A673 (cell line): ENCODE results near the gene BMX. TPM values are rescaled to one million over a fixed set of nuclear protein-coding genes. Genes with fewer than 3 reads are reported as not detected.

Experiments used
- BruUV-seq: library from RNA; stranded (reverse); fragments of 400-500 nt; replicated peaks from 2 replicates; lab custom pipeline; 2021; lab: Mats Ljungman, UMichigan
- CTCF ChIA-PET: fragments of 300-600 bp; sonication (Branson Sonifier 250); formaldehyde crosslinking; loops from one replicate; lab custom pipeline; 2022; ENCODE audit warnings: antibody characterized with exemption; lab: Charles Lee
- POLR2A ChIA-PET: fragments of 300-600 bp; sonication (Branson Sonifier 250); formaldehyde crosslinking; loops from one replicate; lab custom pipeline; 2022; ENCODE audit warnings: antibody characterized with exemption; ENCODE audit not compliant: low non-redundant PET; lab: Charles Lee
- DNase-seq: peaks from one replicate; pipeline ENCODE4 v3.0.0-alpha.2; 2015; ENCODE audit warnings: low spot score
- H3K27ac ChIP-seq: fragments of 200-600 bp; sonication (generic); 2 replicates; pipeline ENCODE4 v1.5.1; 2016; ENCODE audit warnings: mixed run types, low read depth, mild to moderate bottlenecking, mixed read lengths, antibody characterized with exemption, low read length; ENCODE audit not compliant: poor library complexity, severe bottlenecking
- H3K27me3 ChIP-seq: fragments of 200-600 bp; sonication (generic); replicated peaks from 2 replicates; pipeline ENCODE4 v1.6.1; 2017; ENCODE audit warnings: mixed run types, low read depth, mild to moderate bottlenecking, mixed read lengths, antibody characterized with exemption, low read length; ENCODE audit not compliant: insufficient read depth, poor library complexity
- H3K36me3 ChIP-seq: fragments of 200-600 bp; sonication (generic); 2 replicates; pipeline ENCODE4 v1.6.1; 2016; ENCODE audit warnings: mixed run types, mild to moderate bottlenecking, mixed read lengths, antibody characterized with exemption, low read length; ENCODE audit not compliant: insufficient read depth, poor library complexity, severe bottlenecking
- H3K4me1 ChIP-seq: fragments of 200-600 bp; sonication (generic); 2 replicates; pipeline ENCODE4 v1.6.1; 2017; ENCODE audit warnings: mixed run types, mild to moderate bottlenecking, mixed read lengths, antibody characterized with exemption, low read length; ENCODE audit not compliant: insufficient read depth, poor library complexity, severe bottlenecking
- H3K4me3 ChIP-seq: fragments of 200-600 bp; sonication (generic); 2 replicates; pipeline ENCODE4 v1.5.1; 2016; ENCODE audit warnings: low read depth, mixed run types, mild to moderate bottlenecking, mixed read lengths, low read length; ENCODE audit not compliant: poor library complexity, severe bottlenecking
- H3K9me3 ChIP-seq: fragments of 200-600 bp; sonication (generic); 2 replicates; pipeline ENCODE4 v1.6.1; 2016; ENCODE audit warnings: mixed run types, low read depth, mild to moderate bottlenecking, mixed read lengths, antibody characterized with exemption, low read length; ENCODE audit not compliant: poor library complexity, severe bottlenecking
- CTCF ChIP-seq: fragments of 300-800, 200-600 bp; sonication (generic); conservative IDR thresholded peaks from 2 replicates; pipeline ENCODE4 v1.5.1; 2017; ENCODE audit warnings: low read depth, mild to moderate bottlenecking, antibody characterized with exemption, low read length, moderate library complexity, mixed read lengths
- EZH2 ChIP-seq: fragments of 200-600 bp; sonication (generic); IDR thresholded peaks from 2 replicates; pipeline ENCODE4 v1.6.1; 2017; ENCODE audit warnings: borderline replicate concordance, low read depth, mild to moderate bottlenecking, mixed read lengths, antibody characterized with exemption, low read length; ENCODE audit not compliant: poor library complexity, severe bottlenecking
- intact Hi-C: fragments of 100-400 bp; cut with micrococcal nuclease; formaldehyde crosslinking; loops from one replicate; pipeline ENCODE4 v1.10.0; 2022; ENCODE audit not compliant: unreplicated experiment
- total RNA-seq: library from RNA; stranded (reverse); gene quantifications from 2 replicates; pipeline ENCODE4 v1.2.3, GENCODE V29; 2021

BMX gene
- total RNA-seq, 1 experiment from 2014 or later: not detected

- Histone ChIP-seq H3K27me3 (no peaks in the 10 kb centered on the region), H3K4me3 (no peak overlapping the region), H3K4me1 (no peaks in the 10 kb centered on the region), H3K36me3 (no peaks in the 10 kb centered on the region), H3K27ac (no peak overlapping the region), H3K9me3 (no peaks in the 10 kb centered on the region)
- intact Hi-C loops: no loop called here
- BruUV-seq: no TSS peak
- no peak for DNase-seq
- ChIA-PET CTCF (no interaction called here), POLR2A (no interaction called here)
- TF ChIP-seq CTCF (no peak), EZH2 (no peak)
Measured at GRCh38 chrX:15474028-15474427, 26.6 kb upstream of the BMX start.

- BruUV-seq: no TSS peak
- H3K27ac ChIP-seq: no peak overlapping the region
- H3K4me1 ChIP-seq: no peaks in the 10 kb centered on the region
- H3K27me3 ChIP-seq: no peaks in the 10 kb centered on the region
- ChIA-PET POLR2A (no interaction called here), CTCF (no interaction called here)
- no peaks in the 10 kb centered on the region for H3K9me3 ChIP-seq
- TF ChIP-seq CTCF (no peak), EZH2 (no peak)
- DNase-seq: no peak
- intact Hi-C loops: no loop called here
- peaks cover 5% of the 10 kb centered on the region for H3K36me3 ChIP-seq
- H3K4me3 ChIP-seq: no peak overlapping the region
Measured at GRCh38 chrX:15475021-15475420, 25.6 kb upstream of the BMX start.

GRCh38 chrX:15475486-15475885 is 25.1 kb upstream of the BMX start:
- TF ChIP-seq EZH2 (no peak), CTCF (no peak)
- H3K4me1 ChIP-seq: no peaks in the 10 kb centered on the region
- ChIA-PET CTCF (no interaction called here), POLR2A (no interaction called here)
- no peaks in the 10 kb centered on the region for H3K9me3 ChIP-seq
- intact Hi-C loops: no loop called here
- BruUV-seq: no TSS peak
- peaks cover 5% of the 10 kb centered on the region for H3K36me3 ChIP-seq
- H3K27ac ChIP-seq: no peak overlapping the region
- H3K27me3 ChIP-seq: no peaks in the 10 kb centered on the region
- no peak for DNase-seq
- H3K4me3 ChIP-seq: no peak overlapping the region
